HL-60 (cell line): Measurements from ENCODE around the gene FNDC3B.

Experiments
- DNase-seq, 2 experiments: peaks; one replicate each; pipeline ENCODE4 v3.0.0-alpha.2; 2010 to 2020; ENCODE audit warnings: low read depth in 1 of 2, low spot score in 1 of 2
- H3K27ac ChIP-seq: fragments of 250-450 bp; sonication (Bioruptor Pico); replicated peaks from 2 replicates; pipeline ENCODE4 v1.5.1; 2020; ENCODE audit warnings: mild to moderate bottlenecking, moderate library complexity
- H3K27me3 ChIP-seq: fragments of 250-450 bp; sonication (Bioruptor Pico); 2 replicates; pipeline ENCODE4 v1.5.1; 2021; ENCODE audit warnings: mild to moderate bottlenecking, moderate library complexity; ENCODE audit not compliant: insufficient read depth, poor library complexity, severe bottlenecking
- H3K4me3 ChIP-seq: replicated peaks from 2 replicates; pipeline ENCODE4 v1.5.1; 2011; ENCODE audit warnings: mild to moderate bottlenecking, control low read depth, low read length; ENCODE audit not compliant: insufficient read depth
- CTCF ChIP-seq: IDR thresholded peaks from one replicate; pipeline ENCODE4 v1.5.1; 2011; ENCODE audit warnings: low read length, control low read depth, inconsistent platforms; ENCODE audit not compliant: insufficient read depth
- GABPA ChIP-seq: IDR thresholded peaks from 2 replicates; pipeline ENCODE4 v1.6.1; 2012; ENCODE audit warnings: low read depth
- POLR2AphosphoS5 ChIP-seq: IDR thresholded peaks from 2 replicates; pipeline ENCODE4 v1.6.1; 2012; ENCODE audit warnings: low read depth
- REST ChIP-seq: IDR thresholded peaks from 2 replicates; pipeline ENCODE4 v1.6.1; 2012; ENCODE audit warnings: low read depth; ENCODE audit not compliant: insufficient replicate concordance
- SPI1 ChIP-seq: IDR thresholded peaks from 2 replicates; pipeline ENCODE4 v1.6.1; 2012; ENCODE audit warnings: low read depth, mild to moderate bottlenecking, borderline replicate concordance

FNDC3B gene

GRCh38 chr3:172275586-172275985, 236.2 kb downstream of the FNDC3B start:
- no peak overlapping the region for H3K27ac ChIP-seq

GRCh38 chr3:172276103-172276502, 236.7 kb downstream of the FNDC3B start:
- Histone ChIP-seq H3K4me3 (no peak overlapping the region), H3K27ac (no peak overlapping the region), H3K27me3 (no peaks in the 10 kb centered on the region)
- TF ChIP-seq GABPA (no peak), POLR2AphosphoS5 (no peak), CTCF (no peak), REST (no peak), SPI1 (no peak)
- DNase-seq = no peak

More at GRCh38 chr3:172275586-172275985, 236.2 kb downstream of the FNDC3B start:
- Histone ChIP-seq H3K4me3 (no peak overlapping the region), H3K27me3 (no peaks in the 10 kb centered on the region)
- no peak for DNase-seq
- no peak for TF ChIP-seq REST
- TF ChIP-seq SPI1 = no peak
- no peak for TF ChIP-seq POLR2AphosphoS5
- no peak for TF ChIP-seq GABPA
- TF ChIP-seq CTCF = no peak

- H3K27ac ChIP-seq = no peak overlapping the region
- H3K4me3 ChIP-seq = no peak overlapping the region
- no peak for DNase-seq
- no peaks in the 10 kb centered on the region for H3K27me3 ChIP-seq
- TF ChIP-seq GABPA = no peak
- no peak for TF ChIP-seq SPI1
- no peak for TF ChIP-seq REST
- TF ChIP-seq CTCF = no peak
- TF ChIP-seq POLR2AphosphoS5 = no peak
Observed at GRCh38 chr3:172277151-172277652, 237.8 kb downstream of the FNDC3B start.
